Activated CD4-positive, alpha-beta T cell treated with anti-CD3 and anti-CD28 coated beads, Interleukin-2, amount 50 U/mL, for 4 hours (primary cell): ENCODE data around the gene IGF2.
A peak's percentile ranks its signal among the peaks of the same experiment; 100 is the strongest.
"Not testable (repeated sequence)": the region's sequence is repeated elsewhere in the genome, so short reads cannot be mapped to it uniquely, and the experiment has no call there.

Experiments
- DNase-seq, 2 experiments: peaks; one replicate each; pipeline ENCODE4 v3.0.0-alpha.2; 2020

Gene IGF2, protein sequence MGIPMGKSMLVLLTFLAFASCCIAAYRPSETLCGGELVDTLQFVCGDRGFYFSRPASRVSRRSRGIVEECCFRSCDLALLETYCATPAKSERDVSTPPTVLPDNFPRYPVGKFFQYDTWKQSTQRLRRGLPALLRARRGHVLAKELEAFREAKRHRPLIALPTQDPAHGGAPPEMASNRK

DNA sequence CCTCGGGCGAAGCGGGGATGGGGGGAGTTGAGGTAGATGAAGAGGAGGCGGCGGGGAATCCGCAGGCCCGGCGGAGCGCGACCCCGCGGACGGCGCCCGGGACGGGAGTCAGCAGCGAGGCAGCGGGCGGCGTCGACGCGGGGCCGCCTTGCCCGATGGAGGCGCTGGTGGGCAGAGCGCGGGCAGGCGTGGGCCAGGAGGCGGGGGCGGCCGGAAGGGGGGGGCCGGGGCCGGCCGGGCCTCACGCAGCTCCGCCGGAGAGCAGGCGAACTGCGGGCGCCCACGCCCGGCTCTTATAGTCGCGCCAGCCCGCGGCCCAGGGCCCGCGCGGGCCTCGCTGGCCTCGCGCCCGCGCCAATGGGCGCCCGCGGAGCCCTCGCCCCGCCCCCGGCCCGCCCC is at the start of gene IGF2:
TSS of gene IGF2 (minus strand) at position 267 of the 399 bp plus-strand sequence. CDS start 3,866 bp downstream, outside the sequence.
- DNase-seq, result peak; percentile 7 to 19

DNA sequence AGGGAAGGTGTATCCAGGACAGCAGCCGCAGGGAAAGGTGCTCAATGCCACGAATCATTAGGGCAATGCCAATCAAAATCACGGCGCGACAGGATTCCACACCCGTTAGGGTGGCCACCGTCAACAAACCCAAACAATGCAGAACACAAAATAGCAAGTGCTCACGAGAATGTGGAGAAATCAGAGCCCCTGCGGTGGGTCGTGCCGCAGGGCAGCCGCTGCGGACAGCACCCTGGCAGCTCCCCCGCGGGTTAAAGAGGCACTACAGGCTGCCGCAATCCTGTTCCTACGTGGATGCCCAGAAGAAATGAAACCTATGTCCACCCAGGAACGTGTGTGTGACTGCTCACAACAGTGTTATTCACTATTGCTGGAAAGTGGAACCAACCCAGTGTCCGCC is 49.6 kb upstream of the IGF2 start:
- DNase-seq, result no peak

DNA sequence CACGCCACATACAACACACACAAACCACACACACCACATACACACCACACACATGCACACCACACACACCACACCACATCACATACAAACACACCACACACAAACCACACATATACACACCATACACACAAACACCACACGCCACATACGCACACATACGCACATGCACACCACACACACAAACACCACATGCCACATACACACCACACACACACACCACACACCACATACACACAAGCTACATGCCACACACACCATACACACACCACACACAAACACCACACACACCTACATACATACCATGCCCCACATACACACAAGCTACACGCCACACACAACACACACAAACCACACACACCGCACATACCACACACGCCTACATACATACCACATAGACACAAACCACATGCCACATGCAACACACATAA is 48.1 kb upstream of the IGF2 start:
- no peak for DNase-seq

DNA sequence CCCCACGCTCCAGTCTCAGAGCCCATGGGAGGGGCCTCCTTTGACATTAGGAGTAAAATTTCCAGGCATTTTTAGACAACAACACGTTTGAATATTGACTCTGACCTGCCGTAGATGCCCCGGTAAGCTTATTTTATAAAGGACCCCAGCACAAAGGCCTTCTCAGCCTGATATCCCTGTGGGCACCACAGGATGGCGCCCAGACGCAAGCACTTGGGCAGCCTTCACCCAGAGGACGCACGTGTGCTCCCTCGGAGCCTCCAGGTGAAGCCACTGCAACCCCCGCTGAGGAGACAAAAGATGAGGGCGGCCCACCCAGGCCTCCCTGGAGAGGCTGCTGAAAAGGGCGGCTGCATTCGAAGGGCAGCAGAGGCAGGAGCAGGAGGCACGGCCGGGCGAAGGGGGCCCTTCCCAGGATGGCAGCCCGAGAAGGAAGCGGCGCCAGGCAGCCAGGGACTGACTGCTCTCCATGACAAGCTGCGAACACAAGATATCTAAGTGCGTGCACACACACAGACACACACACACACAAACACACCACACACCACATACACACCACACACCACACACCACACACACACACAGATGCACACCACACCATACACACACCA is 47.6 kb upstream of the IGF2 start:
- DNase-seq, result peak; percentile 26 to 39

DNA sequence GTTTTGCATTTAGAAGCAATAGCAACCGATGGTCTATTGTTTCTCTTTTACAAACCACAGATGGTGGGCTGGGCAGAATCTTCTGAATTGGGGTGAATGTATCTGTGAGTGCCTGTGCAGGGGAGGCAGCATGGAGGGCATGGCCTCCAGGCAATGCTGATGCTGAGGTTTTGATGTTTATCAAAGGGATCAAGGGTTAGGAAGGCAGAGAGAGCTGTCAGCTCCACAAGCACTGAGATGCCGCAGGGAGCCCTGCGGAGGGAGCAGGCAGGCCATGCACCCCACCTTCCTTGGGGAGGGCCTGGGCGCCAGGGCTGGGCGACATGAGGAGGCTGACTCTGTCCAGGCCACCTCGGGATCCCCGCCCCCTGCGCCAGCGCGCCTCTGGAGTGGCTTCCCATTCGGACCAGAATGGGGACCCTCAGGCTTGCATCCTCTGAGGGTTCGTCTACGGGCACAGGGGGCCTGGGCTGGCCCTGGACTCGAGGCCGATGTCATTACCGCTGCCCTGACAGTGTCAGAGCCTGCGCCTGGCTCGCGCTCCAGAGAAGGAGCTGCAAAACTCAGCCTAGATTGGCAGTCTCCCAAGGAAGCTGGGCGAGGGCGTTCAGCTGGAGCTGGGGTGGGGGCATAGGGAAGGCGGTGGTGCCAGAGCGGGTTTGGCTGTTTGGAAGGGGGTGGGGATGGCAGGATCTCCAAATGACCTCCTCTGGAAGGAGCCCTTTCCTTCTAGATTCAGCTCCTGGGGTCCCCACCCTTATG is 46.3 kb upstream of the IGF2 start:
- no peak for DNase-seq

DNA sequence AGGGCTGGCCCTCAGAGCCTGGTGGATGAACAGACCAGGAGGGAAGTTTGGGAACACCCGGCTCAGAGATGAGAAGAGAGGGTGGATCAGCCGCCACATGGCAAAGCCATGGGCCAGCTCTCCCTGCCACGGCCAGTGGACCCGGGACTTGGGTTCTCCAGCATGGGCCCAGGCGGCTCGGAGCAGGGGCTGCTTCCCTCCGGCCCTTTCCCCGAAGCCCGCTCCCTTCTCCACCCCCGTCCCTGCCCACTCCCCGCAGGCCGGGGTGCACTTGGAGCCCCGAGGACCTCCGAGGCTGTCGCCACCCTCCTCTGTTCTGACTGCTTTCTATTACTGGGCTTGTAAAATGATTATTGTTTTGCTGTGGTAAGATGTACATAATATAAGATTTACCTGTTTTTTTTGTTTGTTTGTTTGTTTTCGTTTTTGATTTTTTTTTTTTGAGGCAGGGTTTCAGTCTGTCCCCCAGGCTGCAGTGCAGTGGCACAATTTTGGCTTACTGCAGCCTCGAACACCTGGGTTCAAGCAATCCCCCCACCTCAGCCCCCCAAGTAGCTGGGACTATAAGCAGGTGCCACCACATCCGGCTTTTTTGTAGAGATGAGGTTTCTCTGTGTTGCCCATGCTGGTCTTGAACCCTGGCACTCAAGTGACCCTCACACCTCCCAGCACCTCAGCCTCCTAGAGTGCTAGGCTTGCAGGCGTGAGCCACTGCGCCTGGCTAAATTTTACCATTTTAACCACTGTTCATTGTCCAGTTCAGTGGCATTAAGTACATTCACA is 43.7 kb upstream of the IGF2 start:
- DNase-seq, result no peak

DNA sequence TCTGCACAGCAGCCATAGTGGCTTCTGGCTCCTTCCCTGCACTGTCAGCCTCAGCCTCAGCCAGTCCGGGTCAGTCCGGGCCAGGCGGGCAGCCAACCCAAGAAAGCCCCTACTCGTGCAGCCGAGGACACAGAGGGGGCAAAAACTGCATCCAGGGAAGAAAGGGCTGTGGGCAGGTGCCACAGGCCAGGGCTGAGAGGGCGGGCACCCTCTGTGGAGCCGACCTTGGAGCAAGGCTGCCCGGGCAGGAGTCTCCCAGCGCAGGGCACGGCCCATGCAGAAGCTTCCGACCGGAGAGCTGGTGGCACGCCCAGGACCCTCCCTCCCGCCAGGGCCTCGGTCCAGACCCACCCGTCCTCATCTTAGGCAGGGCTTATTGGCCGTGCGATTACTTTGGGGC is 42.9 kb upstream of the IGF2 start:
- DNase-seq, result no peak

DNA sequence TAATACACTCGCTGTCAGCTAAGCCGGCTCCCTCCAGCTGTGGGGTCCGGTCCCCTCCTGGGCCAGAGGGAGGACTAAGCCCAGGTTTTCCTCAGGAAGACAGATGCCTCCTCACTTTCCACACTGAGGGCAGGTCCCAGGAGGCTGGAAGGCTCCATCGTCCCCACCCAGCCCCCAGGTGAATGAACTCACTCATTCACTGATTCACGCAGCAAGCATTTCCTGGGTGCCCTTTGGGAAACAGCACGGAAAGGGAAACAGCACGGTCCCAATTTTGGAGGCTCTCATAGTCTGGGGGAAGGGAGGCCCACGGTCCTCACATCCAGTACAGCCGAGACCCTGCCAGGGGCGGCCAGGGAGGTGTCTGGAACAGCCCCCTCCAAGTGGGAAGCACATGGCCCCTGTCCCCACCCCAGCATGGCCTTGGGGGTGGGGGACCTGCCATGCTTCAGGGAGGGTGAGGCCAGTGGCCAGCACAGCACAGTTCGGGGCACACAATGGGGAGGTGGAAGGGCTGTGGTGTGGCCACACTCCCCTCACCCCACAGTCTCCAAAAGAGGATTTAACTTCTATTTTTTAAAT is 41.7 kb upstream of the IGF2 start:
- DNase-seq, result no peak

DNA sequence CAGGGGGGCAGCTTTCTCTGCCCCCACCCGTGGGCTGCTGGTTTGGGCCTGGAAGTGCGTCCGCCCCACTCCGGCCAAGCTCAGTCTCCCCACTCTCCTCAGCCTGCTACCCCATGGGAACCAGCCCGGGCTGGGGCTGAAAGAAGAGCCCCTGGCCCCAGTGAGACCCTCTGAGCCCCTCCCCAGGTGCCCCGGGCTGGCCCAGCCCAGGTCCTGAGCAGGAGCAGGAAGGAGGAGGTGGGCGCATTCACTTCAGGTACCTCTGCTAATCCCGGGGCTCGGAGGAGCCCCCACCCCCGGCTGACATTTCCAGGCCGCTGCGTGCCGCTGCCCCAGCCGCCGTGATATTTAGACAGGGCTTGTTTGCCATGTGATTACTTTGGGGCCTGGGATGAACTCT is 41.2 kb upstream of the IGF2 start:
- DNase-seq, result no peak

DNA sequence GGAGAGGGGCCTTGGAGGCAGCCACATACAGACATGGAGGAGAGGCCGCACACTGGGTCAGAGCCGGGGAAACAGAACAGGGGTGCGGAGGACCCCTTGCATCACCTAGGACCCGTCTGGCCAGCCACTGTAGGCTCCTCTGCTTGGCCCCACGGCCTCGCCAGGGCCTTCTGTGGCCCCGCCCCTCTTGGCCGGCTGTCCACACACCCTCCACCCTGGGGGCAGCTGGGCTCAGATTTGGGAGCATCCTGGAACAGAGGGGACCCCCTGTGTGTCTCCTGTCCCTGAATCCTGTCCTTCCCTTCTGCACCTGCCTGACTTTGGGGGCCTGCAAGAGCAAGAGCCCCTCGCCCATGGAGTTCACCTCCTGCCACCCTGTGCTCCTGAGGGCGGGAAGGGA is 40.3 kb upstream of the IGF2 start:
- DNase-seq, result no peak

DNA sequence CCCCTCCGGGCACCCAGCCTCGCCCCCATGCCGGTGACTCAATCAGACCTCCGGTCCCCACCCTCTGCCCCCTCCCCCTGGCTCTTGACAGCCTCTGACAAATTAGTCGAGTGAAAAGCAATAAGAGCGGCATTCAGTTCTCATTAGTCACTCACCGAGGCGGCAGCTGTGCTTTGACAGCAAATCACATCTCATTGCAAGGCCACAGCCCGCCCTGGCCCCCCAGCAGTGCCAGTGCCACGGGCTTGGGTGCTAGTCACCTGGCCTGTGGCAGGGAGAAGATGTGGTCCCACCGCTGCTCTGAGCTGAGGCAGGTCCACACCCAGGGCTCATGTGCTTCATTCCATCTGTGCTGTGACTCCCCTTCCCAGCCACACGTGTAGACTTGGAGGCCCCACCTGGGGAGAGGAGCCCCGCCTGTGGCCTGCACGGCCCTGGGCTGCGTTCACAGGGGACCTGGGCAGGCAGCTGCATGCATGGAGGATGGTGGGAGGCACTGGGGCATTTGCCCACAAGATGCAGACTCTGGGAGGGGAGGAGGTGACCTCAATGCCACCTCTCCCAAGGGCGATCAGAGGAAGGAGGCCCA is 39.8 kb upstream of the IGF2 start:
- no peak for DNase-seq

DNA sequence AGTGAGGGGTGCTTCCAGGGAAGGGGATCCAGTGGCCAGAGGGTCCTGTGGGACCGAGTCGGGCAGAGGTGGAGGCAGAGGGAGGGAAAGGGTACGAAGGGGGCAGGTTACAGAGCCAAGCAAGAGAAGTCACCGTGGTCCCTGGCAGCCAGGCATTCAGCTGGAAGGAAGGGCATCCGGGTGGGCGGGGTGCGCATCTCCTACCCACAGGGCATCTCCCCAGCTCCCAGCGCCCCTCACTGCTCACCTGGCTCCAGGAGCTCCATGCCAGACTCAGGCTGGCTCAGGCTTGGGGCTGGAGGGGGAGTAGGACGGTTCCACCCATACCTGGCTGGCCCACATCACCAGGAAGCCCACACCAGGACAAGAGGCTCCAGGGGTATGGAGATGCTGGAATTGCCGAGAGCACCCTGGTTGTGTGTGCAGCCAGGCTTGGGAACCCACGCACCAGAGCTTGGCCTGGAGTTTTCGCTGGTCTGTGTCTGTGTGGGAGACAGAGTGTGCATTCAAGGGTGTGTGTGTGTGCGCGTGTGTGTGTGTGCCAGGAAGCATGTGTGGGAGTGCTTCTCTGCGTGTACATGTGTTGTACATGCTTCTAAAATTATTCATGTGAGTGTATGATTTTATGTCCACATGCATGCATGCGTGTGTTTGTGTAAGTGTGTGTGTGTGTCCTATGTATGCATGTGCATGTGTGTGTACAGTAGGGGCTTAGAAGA is 39.0 kb upstream of the IGF2 start:
- DNase-seq, result not testable (repeated sequence)

DNA sequence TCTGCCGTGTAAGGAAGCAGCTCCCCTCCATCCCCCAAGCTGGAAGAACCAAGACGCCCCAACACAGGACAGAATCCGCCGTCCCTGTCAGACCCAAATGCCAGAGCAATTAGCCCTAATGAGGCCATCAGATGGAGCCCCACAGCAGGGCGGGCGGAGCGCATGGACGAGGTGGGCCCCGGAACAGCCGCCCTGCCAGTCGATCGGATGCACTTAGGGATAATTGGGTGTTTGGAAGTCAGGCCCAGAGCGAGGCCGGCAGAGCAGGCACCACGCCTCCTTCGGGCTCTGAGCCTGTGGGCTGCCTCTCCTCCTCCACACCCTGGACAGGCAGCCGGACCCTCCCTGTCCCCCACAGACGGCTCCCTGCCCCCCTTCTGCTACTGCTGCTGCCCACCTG is 37.9 kb upstream of the IGF2 start:
- no peak for DNase-seq

DNA sequence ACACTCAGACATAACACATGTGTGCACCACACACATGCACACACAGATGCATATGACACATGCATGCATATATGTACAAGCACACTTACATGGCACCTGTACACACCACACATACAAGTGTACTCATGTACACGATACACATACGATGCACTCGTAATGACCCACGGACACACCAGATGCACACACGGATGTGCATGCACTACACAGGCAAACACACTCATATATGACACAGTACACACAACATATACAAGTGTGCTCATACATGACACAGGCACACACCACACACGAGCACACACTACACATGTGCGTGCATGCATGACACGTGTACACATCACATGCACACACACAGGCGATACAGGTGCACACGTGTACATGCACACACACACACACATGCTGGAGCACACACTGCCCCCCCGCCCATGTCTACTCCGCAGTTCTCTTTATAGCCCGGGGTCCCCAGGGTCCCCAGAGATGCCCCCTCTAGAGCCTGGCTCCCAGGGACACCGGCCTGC is 37.3 kb upstream of the IGF2 start:
- DNase-seq, result no peak

DNA sequence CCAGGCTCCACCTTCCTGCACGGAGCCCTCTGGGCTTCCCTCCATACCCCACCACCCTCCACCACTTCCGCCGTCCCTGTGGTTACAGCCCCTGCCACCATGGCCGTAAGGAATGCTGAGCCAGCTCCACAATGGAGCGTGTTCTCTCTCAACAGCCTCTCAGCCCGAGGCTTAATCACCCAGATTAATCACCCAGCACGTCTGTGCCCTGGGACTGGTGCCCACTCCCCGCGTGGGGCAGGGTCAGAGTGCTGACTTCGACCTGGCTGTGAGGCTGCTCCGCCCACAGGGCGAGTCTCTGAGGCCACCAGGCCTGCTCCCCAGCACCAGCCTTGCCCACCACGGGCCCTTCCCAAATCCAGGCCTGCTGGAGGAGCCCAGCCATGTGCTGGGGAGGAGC is 36.5 kb upstream of the IGF2 start:
- DNase-seq, result no peak

DNA sequence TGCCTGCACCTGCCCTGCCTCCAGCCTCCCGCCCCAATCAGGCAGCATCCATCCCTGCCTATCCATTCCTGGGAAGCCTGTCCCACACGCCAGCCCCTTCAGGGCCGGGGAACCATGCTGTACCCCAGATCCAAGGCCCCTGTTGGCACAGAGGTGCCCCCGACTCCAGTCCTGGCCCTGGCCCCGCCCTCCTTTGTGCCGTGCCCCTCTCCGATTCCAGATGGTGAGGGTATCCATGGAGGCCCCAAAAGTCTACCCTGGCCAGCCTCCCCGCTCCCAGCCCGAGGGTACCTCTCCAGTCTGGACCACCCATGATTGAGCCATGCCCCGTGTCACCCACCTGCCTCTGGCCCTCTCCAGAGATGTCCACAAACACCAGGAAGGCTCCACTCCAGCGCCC is 35.2 kb upstream of the IGF2 start:
- no peak for DNase-seq

DNA sequence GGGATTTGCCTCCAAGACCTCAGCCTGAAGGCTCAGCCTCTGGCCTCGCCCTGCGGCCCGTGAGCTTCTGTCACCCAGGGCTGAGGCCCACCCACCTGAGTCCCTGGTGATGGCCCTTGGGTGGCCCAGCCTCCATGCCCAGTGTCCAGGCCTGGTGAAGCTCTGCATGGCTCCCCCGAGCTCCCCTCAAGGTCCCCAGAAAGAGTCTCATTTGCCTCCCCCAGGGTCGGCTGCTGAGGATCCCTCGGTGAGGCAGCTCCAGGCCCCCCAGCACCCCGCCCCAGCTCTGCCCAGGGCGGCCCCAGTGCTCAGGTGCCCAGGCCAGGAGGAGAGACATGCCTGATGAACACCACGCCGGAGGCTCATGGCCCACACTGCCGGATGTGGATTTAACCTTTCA is 34.6 kb upstream of the IGF2 start:
- no peak for DNase-seq

DNA sequence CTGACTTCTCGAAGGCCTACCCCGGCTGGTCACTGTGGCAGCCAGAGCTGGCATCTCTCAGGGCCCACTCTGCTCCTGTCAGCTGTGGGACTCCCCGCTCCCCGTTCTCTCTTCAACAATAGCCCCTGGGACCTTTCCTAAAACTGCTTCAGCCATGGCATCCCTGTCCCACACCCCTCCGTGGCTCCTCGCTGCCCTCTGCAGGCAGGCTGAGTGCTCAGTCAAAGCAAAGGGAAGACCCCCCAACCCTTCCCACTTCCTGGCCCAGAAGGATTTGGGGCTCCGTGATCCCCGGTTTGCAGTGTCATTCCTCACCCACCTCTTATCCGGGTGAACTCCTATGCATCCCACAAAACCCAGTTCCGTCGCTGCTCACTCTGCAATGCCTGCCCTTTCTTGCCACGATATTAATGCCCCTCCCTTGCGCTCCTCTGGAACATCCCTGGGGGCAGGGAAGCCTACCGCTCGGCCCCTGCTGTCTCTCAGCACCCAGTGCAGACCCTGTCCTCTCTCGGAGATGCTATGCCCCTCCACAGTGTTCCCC is 34.0 kb upstream of the IGF2 start:
- DNase-seq, result no peak

DNA sequence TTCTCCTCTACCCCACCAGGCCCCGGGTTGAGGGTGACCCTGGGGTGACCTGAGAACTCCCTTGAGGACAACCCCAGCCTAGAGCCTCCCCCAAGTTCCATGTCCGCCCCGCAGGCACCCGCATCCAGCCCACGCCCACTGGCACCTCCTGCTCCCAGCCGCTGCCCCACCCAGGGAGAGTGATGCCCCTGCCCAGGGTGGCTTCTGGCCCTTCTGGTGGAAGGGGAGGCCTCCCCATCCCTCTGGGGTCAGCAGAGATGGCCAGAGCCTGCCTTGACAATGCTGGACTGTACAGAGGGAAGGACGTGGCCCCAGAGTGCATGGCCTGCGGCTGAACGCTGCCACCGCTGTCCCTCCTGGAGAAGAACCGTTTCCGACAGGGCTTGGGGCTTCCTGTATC is 33.5 kb upstream of the IGF2 start:
- no peak for DNase-seq

DNA sequence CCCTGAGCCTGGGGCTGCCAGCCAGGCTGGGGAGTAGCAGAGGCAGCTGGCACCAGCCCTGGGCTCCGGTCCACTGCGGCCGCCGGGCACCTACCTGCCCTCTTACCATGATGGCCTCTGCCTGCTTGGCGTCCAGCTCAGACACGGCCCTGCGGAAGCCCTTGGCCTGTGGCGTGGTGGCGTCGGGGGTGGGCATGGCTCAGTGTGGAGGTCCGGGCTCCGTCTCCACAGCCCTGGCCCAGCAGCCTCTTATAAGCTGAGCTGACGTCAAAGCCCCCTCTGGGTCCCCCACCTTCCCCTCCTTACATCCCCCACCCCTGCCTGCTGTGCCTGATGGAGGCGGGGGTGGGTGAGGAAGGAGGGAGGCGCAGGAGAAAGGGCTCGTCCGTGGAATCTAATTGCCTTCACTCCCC is 32.4 kb upstream of the IGF2 start, which contains the start of gene TH:
TSS of gene TH (minus strand) at position 225 of the 413 bp plus-strand sequence. CDS start at position 196, 29 bp downstream.
- DNase-seq, result no peak
